HepG2 (cell line): ENCODE data around the gene FZD4.

ENCODE experiments used
- AGO2 ChIP-seq: fragments of 200-400 bp; formaldehyde crosslinking; optimal IDR thresholded peaks from 2 replicates; pipeline ENCODE3; 2017; ENCODE audit warnings: mild to moderate bottlenecking, low read depth, low read length, moderate library complexity
- BATF2 ChIP-seq: sonication (generic); formaldehyde crosslinking; IDR thresholded peaks from 2 replicates; pipeline ENCODE4 v1.8.0; 2022; ENCODE audit warnings: mild to moderate bottlenecking, missing genetic modification reagents, moderate library complexity
- CTCF ChIP-seq: sonication (generic); formaldehyde crosslinking; IDR thresholded peaks from 2 replicates; pipeline ENCODE4 v1.5.0; 2020; ENCODE audit warnings: mild to moderate bottlenecking, missing genetic modification reagents, moderate library complexity
- EP300 ChIP-seq, 3 experiments: sonication (generic) in 1 of 3; formaldehyde crosslinking in 1 of 3; IDR thresholded peaks; 2 replicates each; pipeline versions ENCODE4 v1.5.1 to v1.6.1; 2011 to 2020; ENCODE audit warnings: low read depth in 2 of 3, low read length in 2 of 3, borderline replicate concordance in 1 of 3, improper control_type of control experiment in 1 of 3, mild to moderate bottlenecking in 1 of 3, missing genetic modification reagents in 1 of 3, moderate library complexity in 1 of 3
- ETV5 ChIP-seq: IDR thresholded peaks from 2 replicates; pipeline ENCODE4 v1.6.1; 2018; ENCODE audit warnings: missing biosample characterization, missing genetic modification reagents, inconsistent platforms, borderline replicate concordance
- EZH2 ChIP-seq: conservative IDR thresholded peaks from 2 replicates; pipeline ENCODE4 v1.6.1; 2012; ENCODE audit warnings: mild to moderate bottlenecking, low read depth, low read length, moderate library complexity
- POLR2A ChIP-seq, 2 experiments: IDR thresholded peaks; 2 replicates each; pipeline ENCODE4 v1.6.1; 2011; ENCODE audit warnings: low read depth in 2 of 2, low read length in 2 of 2, mild to moderate bottlenecking in 1 of 2, moderate library complexity in 1 of 2; ENCODE audit not compliant: insufficient read depth in 1 of 2
- PRDM4 ChIP-seq: sonication (generic); formaldehyde crosslinking; IDR thresholded peaks from 2 replicates; pipeline ENCODE4 v1.9.0; 2021; ENCODE audit warnings: missing genetic modification reagents, borderline replicate concordance
- REST ChIP-seq, 2 experiments: IDR thresholded peaks; 2 replicates each; pipeline ENCODE4 v1.6.1; 2011 to 2012; ENCODE audit warnings: low read length in 2 of 2, borderline replicate concordance in 1 of 2, low read depth in 1 of 2, mild to moderate bottlenecking in 1 of 2, moderate library complexity in 1 of 2
- YY1 ChIP-seq: IDR thresholded peaks from 2 replicates; pipeline ENCODE4 v1.6.1; 2011; ENCODE audit warnings: low read length, low read depth, moderate library complexity, mild to moderate bottlenecking; ENCODE audit not compliant: insufficient read depth, insufficient replicate concordance
- ZFYVE20 ChIP-seq: sonication (generic); formaldehyde crosslinking; IDR thresholded peaks from 2 replicates; pipeline ENCODE4 v1.8.0; 2023; ENCODE audit warnings: low read depth, mild to moderate bottlenecking, moderate library complexity, missing genetic modification reagents, borderline replicate concordance
- ZNF788 ChIP-seq: sonication (generic); formaldehyde crosslinking; IDR thresholded peaks from 2 replicates; pipeline ENCODE4 v1.5.0; 2020; ENCODE audit warnings: mild to moderate bottlenecking, missing genetic modification reagents, borderline replicate concordance

- TF ChIP-seq POLR2A (IDR thresholded peaks at IDR 0.05; ENCODE audit: insufficient read depth in 1 of 2, low read depth in 2 of 2, low read length in 2 of 2) (no peak), CTCF (no peak), PRDM4 (CRISPR knock-in tag) (no peak), BATF2 (CRISPR knock-in tag) (no peak), EZH2 (no peak), ZNF788 (CRISPR knock-in tag) (no peak), YY1 (peak; percentile 37), AGO2 (no peak), ZFYVE20 (CRISPR knock-in tag) (no peak), ETV5 (CRISPR knock-in tag) (no peak), EP300 (IDR thresholded peaks at IDR 0.05; ENCODE audit: low read depth in 2 of 2, low read length in 2 of 2) (no peak), EP300 (CRISPR knock-in tag; IDR thresholded peaks at IDR 0.05; ENCODE audit: borderline replicate concordance) (no peak), REST (IDR thresholded peaks at IDR 0.05; ENCODE audit: borderline replicate concordance in 1 of 2, low read depth in 1 of 2, low read length in 2 of 2) (no peak)
Measured at GRCh38 chr11:86999388-86999787, 44.2 kb upstream of the FZD4 start.
